ENCODE data around the gene PPP1R1C. TPM values are rescaled to one million over a fixed set of nuclear protein-coding genes. Genes with fewer than 3 reads are reported as not detected.

Gene PPP1R1C
- total RNA-seq, result not detected

GRCh38 chr2:181985632-181986205 lies at the start of gene PPP1R1C:
Gene PPP1R1C (plus strand): TSS chr2:181985853. CDS start chr2:181986111, 258 bp downstream.
- CTCF ChIA-PET, result interaction anchor here (0.6 kb wide), 1 partner anchor 117 kb away, joined by 3 read pairs; no protein-coding TSS in a partner anchor
- no peak within 1 kb of the TSS for H3K4me3 Mint-ChIP-seq
- DNase-seq, result no peak
- POLR2A ChIA-PET, result no interaction called here
- no peaks in the 10 kb centered on the region for H3K36me3 Mint-ChIP-seq (ENCODE audit: low read depth)
- H3K27me3 Mint-ChIP-seq, result peaks cover 10% of the 10 kb centered on the region
- H3K4me1 Mint-ChIP-seq, result no peaks in the 10 kb centered on the region
- H3K27ac Mint-ChIP-seq, result no peak within 1 kb of the TSS
- H3K9me3 Mint-ChIP-seq, result no peaks in the 10 kb centered on the region

- POLR2A ChIA-PET, result no interaction called here
- H3K4me3 Mint-ChIP-seq, result no peak overlapping the region
- H3K9me3 Mint-ChIP-seq, result no peaks in the 10 kb centered on the region
- CTCF ChIA-PET, result interaction anchor here (1.8 to 2.1 kb wide), 2 partner anchors 16 to 17 kb away, joined by 6 read pairs; no protein-coding TSS in a partner anchor
- H3K4me1 Mint-ChIP-seq, result no peaks in the 10 kb centered on the region
- H3K36me3 Mint-ChIP-seq (ENCODE audit: low read depth), result no peaks in the 10 kb centered on the region
- DNase-seq, result no peak
- H3K27me3 Mint-ChIP-seq, result peaks cover 19% of the 10 kb centered on the region
- H3K27ac Mint-ChIP-seq, result no peak overlapping the region
These were observed 48.2 kb upstream of the PPP1R1C start for GRCh38 chr2:181937473-181937872.

DNA sequence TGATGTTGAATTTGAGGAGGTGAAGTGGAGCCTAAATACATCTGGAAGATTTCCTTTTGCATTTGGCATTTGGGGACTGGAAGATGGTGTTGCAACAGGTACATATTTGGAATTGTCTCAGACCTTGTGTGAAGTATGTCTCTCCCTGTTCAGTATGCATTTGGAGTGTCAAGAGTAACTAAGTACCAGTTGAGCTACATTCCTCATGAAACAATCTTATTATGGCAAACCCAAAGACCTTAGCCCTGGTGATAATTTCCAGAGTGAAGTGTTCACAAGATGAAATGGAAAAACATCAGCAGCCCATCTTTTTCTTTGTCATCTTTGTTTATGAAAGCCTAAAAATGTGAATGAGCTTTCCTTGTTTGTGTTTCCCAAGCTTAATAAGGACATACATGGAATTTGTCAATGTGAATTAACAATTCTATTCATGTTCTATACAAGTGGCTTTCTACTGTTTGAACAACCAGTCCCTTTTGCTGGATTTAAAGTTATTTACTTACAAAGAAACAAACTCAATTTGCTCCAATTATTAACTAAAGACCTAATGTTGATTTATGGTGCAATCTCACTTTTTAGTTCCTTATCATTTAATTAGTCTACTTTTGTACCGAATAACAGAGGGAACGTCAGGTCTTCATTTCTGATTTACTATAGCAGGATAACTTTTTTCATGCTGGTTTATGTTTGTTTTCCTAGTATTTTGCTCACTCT lies 42.1 kb upstream of the PPP1R1C start:
- H3K27ac Mint-ChIP-seq, result no peak overlapping the region
- DNase-seq, result no peak
- peaks cover 24% of the 10 kb centered on the region for H3K27me3 Mint-ChIP-seq
- POLR2A ChIA-PET, result no interaction called here
- no peaks in the 10 kb centered on the region for H3K4me1 Mint-ChIP-seq
- H3K36me3 Mint-ChIP-seq (ENCODE audit: low read depth), result no peaks in the 10 kb centered on the region
- H3K9me3 Mint-ChIP-seq, result no peaks in the 10 kb centered on the region
- no peak overlapping the region for H3K4me3 Mint-ChIP-seq
- CTCF ChIA-PET, result no interaction called here

GRCh38 chr2:181944164-181944913 lies 41.3 kb upstream of the PPP1R1C start:
- no peaks in the 10 kb centered on the region for H3K36me3 Mint-ChIP-seq (ENCODE audit: low read depth)
- no peak overlapping the region for H3K4me3 Mint-ChIP-seq
- no peaks in the 10 kb centered on the region for H3K9me3 Mint-ChIP-seq
- no peak for DNase-seq
- H3K27ac Mint-ChIP-seq, result no peak overlapping the region
- CTCF ChIA-PET, result no interaction called here
- H3K27me3 Mint-ChIP-seq, result peaks cover 20% of the 10 kb centered on the region
- POLR2A ChIA-PET, result no interaction called here
- H3K4me1 Mint-ChIP-seq, result no peaks in the 10 kb centered on the region

DNA sequence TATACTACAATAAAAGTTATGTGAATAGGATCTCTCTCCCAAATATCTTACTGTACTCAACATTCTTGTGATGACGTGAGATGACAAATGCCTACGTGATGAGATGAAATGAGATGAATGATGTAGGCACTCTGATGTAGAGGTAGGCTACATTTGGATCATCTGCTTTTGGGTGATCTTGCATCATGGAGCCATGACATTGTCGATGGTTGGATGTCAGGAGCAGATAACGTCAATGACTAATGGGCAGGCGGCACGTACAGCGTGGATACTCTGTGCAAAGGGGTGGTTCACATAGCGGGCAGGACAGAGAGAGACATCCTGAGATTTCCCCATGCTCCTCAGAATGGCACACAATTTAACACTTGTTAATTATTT lies 40.8 kb upstream of the PPP1R1C start:
- no peak for DNase-seq
- Mint-ChIP-seq H3K4me1 (no peaks in the 10 kb centered on the region), H3K4me3 (no peak overlapping the region), H3K36me3 (ENCODE audit: low read depth) (no peaks in the 10 kb centered on the region), H3K27me3 (peaks cover 24% of the 10 kb centered on the region), H3K27ac (no peak overlapping the region), H3K9me3 (no peaks in the 10 kb centered on the region)
- CTCF ChIA-PET, result no interaction called here
- POLR2A ChIA-PET, result no interaction called here

DNA sequence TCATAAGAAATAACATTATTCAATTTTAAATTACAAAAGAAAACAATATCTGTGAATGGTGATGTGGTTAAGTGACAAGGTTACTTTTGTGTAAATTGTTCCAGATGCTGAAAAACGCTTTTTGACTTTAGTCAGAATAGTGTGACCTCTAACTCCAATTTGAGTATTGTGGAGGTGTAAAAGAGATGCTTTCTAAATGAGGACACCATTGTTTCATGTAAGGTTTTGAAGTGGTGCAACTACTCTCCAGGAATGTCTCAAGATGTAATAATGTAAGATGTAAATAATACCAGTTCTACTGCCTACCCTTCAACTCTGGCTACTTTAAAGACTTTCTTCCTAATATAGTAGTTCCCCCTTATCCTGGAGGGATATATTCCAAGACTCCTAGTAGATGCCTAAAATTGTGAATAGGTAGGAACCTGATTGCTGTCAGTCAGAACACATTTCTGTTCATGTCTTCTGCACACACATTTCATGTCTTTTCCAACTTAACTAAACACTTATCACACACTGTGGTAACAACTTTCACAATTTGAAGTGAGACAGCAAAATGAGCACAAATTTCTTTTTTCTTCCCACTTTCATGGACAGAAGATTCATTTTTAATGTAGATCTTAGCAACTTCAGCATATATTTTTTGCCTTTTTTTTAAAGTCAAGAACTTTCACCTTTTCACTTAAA lies 39.1 kb upstream of the PPP1R1C start:
- CTCF ChIA-PET, result no interaction called here
- POLR2A ChIA-PET, result no interaction called here
- Mint-ChIP-seq H3K27me3 (peaks cover 31% of the 10 kb centered on the region), H3K9me3 (no peaks in the 10 kb centered on the region), H3K4me3 (no peak overlapping the region), H3K36me3 (ENCODE audit: low read depth) (no peaks in the 10 kb centered on the region), H3K27ac (no peak overlapping the region), H3K4me1 (no peaks in the 10 kb centered on the region)
- DNase-seq, result no peak

DNA sequence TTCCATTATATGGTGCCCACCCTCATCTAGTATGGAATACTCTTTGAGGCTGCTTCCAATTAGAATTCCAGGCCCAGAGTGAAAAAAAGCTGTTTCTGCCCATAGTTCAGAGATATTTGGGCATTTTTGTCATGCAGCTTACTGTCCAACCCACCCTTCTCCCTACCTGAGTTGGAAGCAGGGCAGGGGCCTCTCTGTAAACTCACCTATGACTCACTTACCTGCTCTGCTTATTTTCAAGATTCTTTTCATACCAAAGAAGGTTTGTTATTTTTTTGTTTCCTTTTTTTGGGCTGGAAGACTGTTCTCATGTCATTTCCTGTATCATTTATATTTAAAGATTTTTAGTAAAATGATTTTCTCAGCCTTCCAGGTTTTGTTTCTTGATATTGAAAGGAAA lies 38.4 kb upstream of the PPP1R1C start:
- H3K27ac Mint-ChIP-seq, result no peak overlapping the region
- CTCF ChIA-PET, result no interaction called here
- H3K36me3 Mint-ChIP-seq (ENCODE audit: low read depth), result no peaks in the 10 kb centered on the region
- H3K27me3 Mint-ChIP-seq, result peaks cover 32% of the 10 kb centered on the region
- no peak overlapping the region for H3K4me3 Mint-ChIP-seq
- POLR2A ChIA-PET, result no interaction called here
- no peaks in the 10 kb centered on the region for H3K4me1 Mint-ChIP-seq
- DNase-seq, result no peak
- no peaks in the 10 kb centered on the region for H3K9me3 Mint-ChIP-seq

DNA sequence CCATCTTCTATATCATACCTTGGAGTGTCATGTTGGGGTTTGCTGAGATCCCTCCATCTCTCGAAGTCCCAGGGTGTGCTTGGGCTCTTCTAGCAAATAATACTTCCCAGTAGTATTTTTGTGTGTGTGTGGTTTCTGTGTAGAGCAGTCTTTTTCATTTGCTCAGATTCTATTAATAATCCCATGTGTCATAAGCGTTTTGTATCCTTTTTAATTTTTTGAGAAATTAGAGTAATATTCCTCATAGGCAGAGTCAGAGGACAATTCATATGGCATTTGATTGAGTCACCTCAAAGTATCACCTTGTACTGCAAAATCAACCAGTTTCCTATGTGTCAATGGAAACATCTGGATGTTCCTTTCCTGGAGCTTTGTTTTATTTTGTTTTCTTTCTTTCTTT lies 37.4 kb upstream of the PPP1R1C start:
- ChIA-PET POLR2A (no interaction called here), CTCF (interaction anchor here (0.5 kb wide), 1 partner anchor 1082 kb away, joined by 3 read pairs; no protein-coding TSS in a partner anchor)
- no peaks in the 10 kb centered on the region for H3K36me3 Mint-ChIP-seq (ENCODE audit: low read depth)
- H3K27ac Mint-ChIP-seq, result no peak overlapping the region
- no peaks in the 10 kb centered on the region for H3K9me3 Mint-ChIP-seq
- no peak overlapping the region for H3K4me3 Mint-ChIP-seq
- no peaks in the 10 kb centered on the region for H3K4me1 Mint-ChIP-seq
- peaks cover 36% of the 10 kb centered on the region for H3K27me3 Mint-ChIP-seq
- DNase-seq, result no peak

DNA sequence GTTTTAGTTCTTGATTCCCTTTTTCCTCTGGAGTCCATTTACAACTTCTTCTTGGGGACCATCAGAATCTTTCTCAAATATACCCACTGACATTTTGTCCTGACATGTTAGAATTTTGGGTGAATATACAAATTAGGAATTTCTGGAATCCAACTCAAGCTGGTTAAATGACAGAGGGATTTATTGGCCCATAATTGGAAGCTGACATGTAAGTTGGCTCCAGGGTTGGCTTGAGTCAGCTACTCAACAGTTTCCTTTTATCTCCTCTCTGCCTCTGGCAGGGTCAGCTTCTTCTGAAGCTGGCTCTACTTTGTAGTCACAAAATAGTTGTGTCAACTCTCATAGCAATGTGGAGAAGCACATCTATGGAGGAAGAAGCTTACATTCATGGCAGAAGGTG lies 36.6 kb upstream of the PPP1R1C start:
- peaks cover 7% of the 10 kb centered on the region for H3K4me1 Mint-ChIP-seq
- no peak for DNase-seq
- H3K27ac Mint-ChIP-seq, result no peak overlapping the region
- ChIA-PET CTCF (interaction anchor here (0.5 kb wide), 1 partner anchor 1081 kb away, joined by 3 read pairs; no protein-coding TSS in a partner anchor), POLR2A (no interaction called here)
- H3K36me3 Mint-ChIP-seq (ENCODE audit: low read depth), result no peaks in the 10 kb centered on the region
- H3K9me3 Mint-ChIP-seq, result no peaks in the 10 kb centered on the region
- H3K27me3 Mint-ChIP-seq, result peaks cover 36% of the 10 kb centered on the region
- no peak overlapping the region for H3K4me3 Mint-ChIP-seq

- CTCF ChIA-PET, result interaction anchor here (1.0 to 1.2 kb wide), 2 partner anchors 16 to 237 kb away, joined by 3 to 6 read pairs; no protein-coding TSS in a partner anchor
- no peaks in the 10 kb centered on the region for H3K36me3 Mint-ChIP-seq (ENCODE audit: low read depth)
- H3K9me3 Mint-ChIP-seq, result no peaks in the 10 kb centered on the region
- POLR2A ChIA-PET, result no interaction called here
- H3K27me3 Mint-ChIP-seq, result peaks cover 27% of the 10 kb centered on the region
- H3K4me3 Mint-ChIP-seq, result no peak overlapping the region
- no peak for DNase-seq
- H3K4me1 Mint-ChIP-seq, result peaks cover 11% of the 10 kb centered on the region
- H3K27ac Mint-ChIP-seq, result no peak overlapping the region
These were observed 33.0 kb upstream of the PPP1R1C start for GRCh38 chr2:181952404-181953226.

GRCh38 chr2:181953881-181954537 lies 31.6 kb upstream of the PPP1R1C start:
- Mint-ChIP-seq H3K27me3 (peaks cover 25% of the 10 kb centered on the region), H3K27ac (no peak overlapping the region), H3K9me3 (no peaks in the 10 kb centered on the region), H3K4me3 (peak overlapping the region; percentile 16), H3K36me3 (ENCODE audit: low read depth) (no peaks in the 10 kb centered on the region), H3K4me1 (peaks cover 12% of the 10 kb centered on the region)
- ChIA-PET POLR2A (no interaction called here), CTCF (interaction anchor here (0.6 to 2.2 kb wide), 19 partner anchors 9 to 238 kb away, joined by 3 to 10 read pairs (median 3); no protein-coding TSS in a partner anchor)
- peak; percentile 68 for DNase-seq

GRCh38 chr2:181954538-181954883 lies 31.1 kb upstream of the PPP1R1C start:
- H3K9me3 Mint-ChIP-seq, result no peaks in the 10 kb centered on the region
- peaks cover 12% of the 10 kb centered on the region for H3K4me1 Mint-ChIP-seq
- no peak overlapping the region for H3K27ac Mint-ChIP-seq
- no peak for DNase-seq
- CTCF ChIA-PET, result interaction anchor here (0.9 to 2.2 kb wide), 9 partner anchors 9 to 239 kb away, joined by 3 to 9 read pairs (median 4); no protein-coding TSS in a partner anchor
- POLR2A ChIA-PET, result no interaction called here
- H3K36me3 Mint-ChIP-seq (ENCODE audit: low read depth), result no peaks in the 10 kb centered on the region
- no peak overlapping the region for H3K4me3 Mint-ChIP-seq
- H3K27me3 Mint-ChIP-seq, result peaks cover 23% of the 10 kb centered on the region
